ENCODE data around the gene WDR5B.
"Not testable (repeated sequence)": the region's sequence is repeated elsewhere in the genome, so short reads cannot be mapped to it uniquely, and the experiment has no call there.

Gene WDR5B

DNA sequence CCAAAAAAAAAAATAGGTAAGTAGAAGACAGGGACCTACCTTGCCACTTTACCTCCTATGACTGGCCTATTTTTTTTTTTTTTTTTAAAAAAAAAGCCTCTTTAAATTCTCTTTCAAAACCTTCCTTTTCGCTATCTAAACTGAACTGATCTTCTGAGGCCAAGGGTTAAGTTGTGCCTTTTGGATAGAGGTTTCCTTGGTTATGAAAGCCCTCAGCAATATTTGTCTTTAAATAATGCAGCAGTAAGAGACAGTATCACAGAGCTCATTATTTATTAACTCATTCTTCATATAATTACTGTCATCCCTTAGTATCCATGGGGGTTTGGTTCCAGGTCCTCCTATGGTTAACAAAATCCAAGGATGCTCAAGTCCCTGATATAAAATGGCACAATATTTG, 41.8 kb downstream of the WDR5B start:
- in situ Hi-C loops (cut with MboI; ENCODE audit: low sequenced_read_pairs) = no loop called here

DNA sequence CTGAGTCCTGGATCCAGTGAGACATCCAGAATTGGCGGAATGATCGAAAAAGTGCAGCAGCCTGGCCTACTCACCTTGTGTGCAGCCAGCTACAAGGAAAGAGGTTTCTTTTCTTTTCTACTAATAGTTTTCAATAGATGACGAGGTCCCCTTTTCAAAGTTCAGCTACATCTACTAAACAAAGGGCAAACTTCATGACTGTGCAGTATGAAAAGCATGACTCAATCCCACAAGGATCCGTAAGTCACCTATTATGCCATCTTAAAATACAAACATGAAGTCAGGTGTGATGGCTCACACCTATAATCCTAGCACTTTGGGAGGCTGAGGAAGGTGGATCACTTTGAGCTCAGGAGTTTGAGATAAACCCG, 49.5 kb downstream of the WDR5B start:
- in situ Hi-C loops (cut with MboI; ENCODE audit: low sequenced_read_pairs) = no loop called here

DNA sequence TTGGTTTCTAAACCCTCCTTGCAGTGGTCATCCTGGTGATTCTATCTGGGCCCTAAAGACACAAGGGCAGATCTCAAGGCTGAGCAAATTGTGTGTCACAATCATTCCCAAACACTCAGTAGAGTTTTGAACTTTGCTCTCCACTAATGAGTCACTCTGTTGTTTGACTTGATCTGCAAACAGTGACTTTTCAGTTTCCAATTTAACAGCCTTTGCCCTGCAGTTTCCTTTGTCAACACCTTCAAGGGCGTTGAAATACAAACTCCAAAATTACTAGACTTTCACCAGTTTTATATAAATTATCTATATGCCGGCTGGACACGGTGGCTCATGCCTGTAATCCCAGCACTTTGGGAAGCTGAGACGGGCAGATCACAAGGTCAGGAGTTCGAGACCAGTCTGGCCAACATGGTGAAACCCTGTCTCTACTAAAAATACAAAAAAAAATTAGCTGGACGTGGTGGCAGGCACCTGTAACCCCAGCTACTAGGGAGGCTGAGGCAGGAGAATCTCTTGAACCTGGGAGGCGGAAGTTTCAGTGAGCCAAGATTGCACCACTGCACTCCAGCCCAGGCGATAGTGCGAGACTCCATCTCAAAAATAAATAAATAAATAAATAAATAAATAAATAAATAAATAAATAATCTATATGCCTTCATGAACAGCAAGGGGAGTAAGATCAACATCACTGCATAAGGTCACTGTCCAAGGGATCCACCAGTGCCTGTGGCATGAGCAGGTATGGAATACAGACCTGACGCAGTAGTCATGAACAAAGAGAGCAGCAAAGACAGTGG, 50.1 kb downstream of the WDR5B start:
- in situ Hi-C loops (cut with MboI; ENCODE audit: low sequenced_read_pairs) = not testable (repeated sequence)

DNA sequence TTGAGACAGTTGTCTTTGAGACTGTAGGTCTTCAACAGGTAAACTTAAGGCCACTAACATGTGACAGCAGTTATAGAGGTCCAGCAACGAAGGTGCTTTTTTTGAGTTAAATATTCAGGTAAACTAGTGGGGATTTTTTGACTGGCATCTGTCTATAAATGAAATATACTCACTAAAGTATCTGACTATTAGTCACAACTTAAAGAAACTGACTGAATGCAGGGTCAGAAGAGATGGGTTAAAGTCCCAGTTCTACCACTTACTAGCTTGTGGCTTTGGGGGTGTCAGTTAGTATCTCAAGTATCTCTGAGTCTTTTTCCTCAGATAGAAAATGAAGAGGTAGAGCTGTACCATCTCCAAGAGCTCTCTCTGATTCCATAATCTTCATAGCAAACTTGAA, 50.8 kb downstream of the WDR5B start:
- in situ Hi-C loops (cut with MboI; ENCODE audit: low sequenced_read_pairs) = no loop called here

DNA sequence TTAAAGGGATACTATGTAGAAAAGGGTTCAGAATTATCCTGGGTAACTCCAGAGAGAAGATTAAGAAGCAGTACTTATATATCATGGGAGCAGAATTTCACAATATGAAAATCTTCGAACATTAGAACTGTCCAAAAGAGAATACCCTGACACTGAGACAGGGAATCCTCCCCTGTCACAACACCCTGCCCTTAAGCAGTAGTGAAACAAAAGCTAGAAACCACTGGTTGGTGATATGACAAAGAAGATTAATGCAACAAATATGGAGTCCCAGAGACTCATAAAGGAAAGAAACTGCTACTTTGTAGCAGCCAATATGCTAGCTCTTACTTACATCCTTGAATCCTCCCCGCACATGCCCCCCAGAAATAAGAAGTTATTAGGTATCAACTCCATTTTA, 51.4 kb downstream of the WDR5B start:
- in situ Hi-C loops (cut with MboI; ENCODE audit: low sequenced_read_pairs) = no loop called here

Measured in hTERT RPE-1 (cell line).